Esophagus muscularis mucosa (tissue), 4 donors: ENCODE results near the gene GIMAP5. TPM values are rescaled to one million over a fixed set of nuclear protein-coding genes. Genes with fewer than 3 reads are reported as not detected.

Experiments
- DNase-seq: peaks from one replicate; pipeline ENCODE4 v3.0.0-alpha.2; 2017; ENCODE audit errors: extremely low spot score
- H3K27ac ChIP-seq, 4 donors: fragments of 200-600 bp; sonication (generic); replicated peaks in 1 of 4; 1 replicate in 3 of 4; 2 replicates in 1 of 4; pipeline ENCODE4 v1.5.1; 2016 to 2019; ENCODE audit warnings: mild to moderate bottlenecking in 1 of 4
- H3K27me3 ChIP-seq, 4 donors: fragments of 200-600 bp; sonication (generic); one replicate each; pipeline versions ENCODE4 v1.5.1 to v1.6.0; 2016 to 2019
- H3K36me3 ChIP-seq, 4 donors: fragments of 200-600 bp; sonication (generic); one replicate each; pipeline ENCODE4 v1.5.1; 2016 to 2019
- H3K4me1 ChIP-seq, 4 donors: fragments of 200-600 bp; sonication (generic); one replicate each; pipeline ENCODE4 v1.5.1; 2016 to 2019
- H3K4me3 ChIP-seq, 4 donors: fragments of 200-600 bp; sonication (generic); 1 replicate in 2 of 4; 2 replicates in 2 of 4; pipeline ENCODE4 v1.5.1; 2016 to 2019; ENCODE audit warnings: mild to moderate bottlenecking in 4 of 4, moderate library complexity in 1 of 4
- H3K9me3 ChIP-seq, 4 donors: fragments of 200-600 bp; sonication (generic); 1 replicate in 3 of 4; 2 replicates in 1 of 4; pipeline ENCODE4 v1.5.1; 2016 to 2019
- CTCF ChIP-seq, 3 experiments: fragments of 200-600 bp in 2 of 3; fragments of 450-650 bp in 1 of 3; sonication (generic) in 2 of 3; IDR thresholded peaks; one replicate each; pipeline ENCODE4 v1.5.1; 2017 to 2019; ENCODE audit warnings: antibody characterized with exemption in 3 of 3, mild to moderate bottlenecking in 2 of 3, moderate library complexity in 1 of 3
- EP300 ChIP-seq: sonication (generic); formaldehyde crosslinking; IDR thresholded peaks from one replicate; pipeline ENCODE4 v1.6.1; 2017; ENCODE audit warnings: antibody characterized with exemption
- POLR2A ChIP-seq: fragments of 450-650 bp; IDR thresholded peaks from one replicate; pipeline ENCODE4 v1.6.1; 2017; ENCODE audit warnings: antibody characterized with exemption, moderate library complexity, mild to moderate bottlenecking, low read depth
- POLR2AphosphoS5 ChIP-seq, 2 donors: sonication (generic); formaldehyde crosslinking; IDR thresholded peaks; one replicate each; pipeline ENCODE4 v1.6.1; 2017; ENCODE audit warnings: antibody characterized with exemption in 2 of 2
- WGBS: methylation state at CpG from one replicate; pipeline ENCODE4 v1.1.5; 2018; 5-methylcytosine and 5-hydroxymethylcytosine counted together
- intact Hi-C: fragments of 100-400 bp; cut with DNase I; formaldehyde crosslinking; loops from one replicate; pipeline ENCODE4 v1.15.1; 2023
- total RNA-seq, 4 donors: library from RNA; depleted of rRNA; stranded (reverse); fragments of >200 nt; gene quantifications; one replicate each; pipeline versions ENCODE4 v1.1.0 to v1.2.1, GENCODE V29; 2016

GIMAP5 gene
- total RNA-seq, 4 donors from 2014 or later: 26.9 to 48.2 (median 28.6) TPM

DNA sequence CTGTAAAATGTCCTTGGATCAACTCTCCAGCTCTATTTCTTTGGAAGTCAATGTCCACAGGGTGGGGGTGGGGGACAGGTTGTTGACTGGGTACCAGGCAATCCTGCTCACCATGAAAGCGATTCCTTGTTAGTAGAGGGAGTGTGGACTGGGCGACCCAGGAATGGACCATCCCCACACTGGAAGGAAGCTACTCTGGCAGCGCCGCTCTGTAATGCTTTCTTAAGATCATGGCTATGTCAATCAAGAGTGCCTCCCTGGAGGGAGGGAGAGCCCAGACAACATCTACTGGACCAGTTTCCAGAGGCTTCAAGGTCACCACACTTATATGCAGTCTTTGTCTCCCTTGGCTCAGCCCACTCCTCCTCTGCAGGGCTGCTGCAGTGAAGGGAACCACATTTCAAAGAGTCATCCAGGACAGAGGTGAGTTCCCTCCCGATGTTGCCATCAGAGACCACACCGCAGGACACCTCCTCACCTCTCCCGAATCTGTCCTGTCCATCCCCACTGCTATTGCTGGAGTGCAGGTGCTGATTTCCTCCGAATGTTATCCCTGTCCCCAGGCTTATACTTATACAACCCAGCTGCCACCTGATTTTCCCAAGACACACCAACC lies 6.9 kb downstream of the GIMAP5 start:
- H3K27ac ChIP-seq: no peak overlapping the region
- 74% methylated on average over 7 of the region's 8 CpGs for WGBS
- no peak for DNase-seq
- peaks cover 37 to 49% (median 48%) of the 10 kb centered on the region in 4 donors for H3K4me1 ChIP-seq
- no peaks in the 10 kb centered on the region for H3K9me3 ChIP-seq
- intact Hi-C loops: no loop called here
- TF ChIP-seq POLR2A (no peak), EP300 (no peak), POLR2AphosphoS5 (IDR thresholded peaks at IDR 0.05) (no peak), CTCF (IDR thresholded peaks at IDR 0.05) (no peak)
- peaks cover 0 to 42% (median 6%) of the 10 kb centered on the region in 4 donors for H3K36me3 ChIP-seq
- no peaks in the 10 kb centered on the region for H3K27me3 ChIP-seq
- H3K4me3 ChIP-seq: no peak overlapping the region

- 80% methylated on average over 4 of the region's 5 CpGs for WGBS
- Histone ChIP-seq H3K36me3 (peaks cover 0 to 42% (median 6%) of the 10 kb centered on the region in 4 donors), H3K9me3 (no peaks in the 10 kb centered on the region), H3K4me1 (peaks cover 37 to 49% (median 48%) of the 10 kb centered on the region in 4 donors), H3K27me3 (no peaks in the 10 kb centered on the region), H3K27ac (no peak overlapping the region), H3K4me3 (no peak overlapping the region)
- DNase-seq: no peak
- no peak for TF ChIP-seq EP300
- intact Hi-C loops: no loop called here
These were observed 7.9 kb downstream of the GIMAP5 start for GRCh38 chr7:150745086-150745485.

- Histone ChIP-seq H3K36me3 (peaks cover 0 to 37% (median 6%) of the 10 kb centered on the region in 4 donors), H3K27ac (no peak overlapping the region), H3K27me3 (no peaks in the 10 kb centered on the region), H3K9me3 (no peaks in the 10 kb centered on the region), H3K4me3 (no peak overlapping the region), H3K4me1 (peaks cover 37 to 49% (median 48%) of the 10 kb centered on the region in 4 donors)
- intact Hi-C loops: no loop called here
- 66% methylated on average over 3 of the region's 3 CpGs for WGBS
- no peak for DNase-seq
- TF ChIP-seq EP300 (no peak), POLR2AphosphoS5 (IDR thresholded peaks at IDR 0.05) (no peak)
These were observed 8.7 kb downstream of the GIMAP5 start for GRCh38 chr7:150745876-150746275.

DNA sequence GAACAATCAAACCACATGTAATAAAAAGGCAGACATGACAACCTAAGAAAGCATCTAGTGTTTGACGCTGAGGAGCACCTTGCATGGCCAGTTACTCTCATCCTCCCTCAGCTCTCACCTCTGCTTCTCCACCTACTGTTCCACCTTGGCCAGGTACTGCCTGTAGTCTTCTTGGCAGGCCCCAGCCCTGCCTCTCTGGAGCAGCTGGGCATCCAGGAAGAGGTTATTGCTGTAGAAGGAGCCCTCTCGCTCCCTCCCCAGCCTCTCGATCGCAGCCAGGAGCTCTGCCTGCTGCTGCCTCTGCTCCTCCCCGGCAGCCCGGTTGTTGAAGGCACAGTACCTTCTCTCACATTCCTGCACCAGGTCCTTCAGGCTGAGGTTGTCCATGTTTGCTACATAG lies 9.7 kb downstream of the GIMAP5 start:
- TF ChIP-seq EP300 (no peak), POLR2AphosphoS5 (IDR thresholded peaks at IDR 0.05) (no peak), CTCF (IDR thresholded peaks at IDR 0.05) (no peak), POLR2A (no peak)
- Histone ChIP-seq H3K36me3 (peaks cover 0 to 27% (median 6%) of the 10 kb centered on the region in 4 donors), H3K27ac (no peak overlapping the region), H3K9me3 (no peaks in the 10 kb centered on the region), H3K4me3 (no peak overlapping the region), H3K4me1 (peaks cover 27 to 54% (median 49%) of the 10 kb centered on the region in 4 donors), H3K27me3 (no peaks in the 10 kb centered on the region)
- WGBS: 81% methylated on average over 6 of the region's 6 CpGs
- no peak for DNase-seq
- intact Hi-C loops: no loop called here

DNA sequence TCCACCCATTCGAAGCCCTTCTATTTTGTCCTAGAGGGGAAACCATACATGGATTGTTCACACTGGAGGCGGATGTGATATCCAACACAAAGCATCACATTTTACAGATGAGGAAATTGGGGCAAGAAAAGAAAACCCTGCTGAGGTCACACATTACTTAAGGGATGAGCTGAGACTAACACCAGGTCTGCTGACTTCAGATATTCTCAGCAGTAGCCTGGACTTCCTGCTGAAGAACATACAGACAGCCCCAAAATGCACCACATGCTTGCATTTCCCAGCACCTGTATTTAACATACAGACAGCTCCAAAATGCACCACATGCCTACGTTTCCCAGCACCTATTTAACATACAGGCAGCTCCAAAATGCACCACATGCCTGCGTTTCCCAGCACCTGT lies 11.2 kb downstream of the GIMAP5 start:
- intact Hi-C loops: no loop called here
- TF ChIP-seq POLR2A: no peak
- TF ChIP-seq CTCF (IDR thresholded peaks at IDR 0.05): no peak
- TF ChIP-seq POLR2AphosphoS5 (IDR thresholded peaks at IDR 0.05): no peak
- no peak for TF ChIP-seq EP300
- 88% methylated on average over 4 of the region's 4 CpGs for WGBS
- no peaks in the 10 kb centered on the region for H3K9me3 ChIP-seq
- H3K4me3 ChIP-seq: no peak overlapping the region
- no peak for DNase-seq
- peaks cover 25 to 44% (median 39%) of the 10 kb centered on the region in 4 donors for H3K4me1 ChIP-seq
- H3K27ac ChIP-seq: no peak overlapping the region
- H3K36me3 ChIP-seq: peaks cover 0 to 12% (median 0%) of the 10 kb centered on the region in 4 donors
- H3K27me3 ChIP-seq: no peaks in the 10 kb centered on the region

GRCh38 chr7:150751702-150752101 lies 14.5 kb downstream of the GIMAP5 start:
- DNase-seq: no peak
- no peak overlapping the region for H3K27ac ChIP-seq
- TF ChIP-seq POLR2A (no peak), POLR2AphosphoS5 (IDR thresholded peaks at IDR 0.05) (no peak), CTCF (IDR thresholded peaks at IDR 0.05) (no peak), EP300 (no peak)
- peaks cover 7 to 28% (median 26%) of the 10 kb centered on the region in 4 donors for H3K4me1 ChIP-seq
- 42% methylated on average over 2 of the region's 2 CpGs for WGBS
- intact Hi-C loops: no loop called here
- no peaks in the 10 kb centered on the region for H3K36me3 ChIP-seq
- H3K4me3 ChIP-seq: no peak overlapping the region
- no peaks in the 10 kb centered on the region for H3K27me3 ChIP-seq
- no peaks in the 10 kb centered on the region for H3K9me3 ChIP-seq
